Fibroblast of skin of right biceps (primary cell): ENCODE measurements around the gene INPP5E.

ENCODE experiments used
- DNase-seq: peaks from one replicate; pipeline ENCODE4 v3.0.0-alpha.2; 2013

The INPP5E gene

DNA sequence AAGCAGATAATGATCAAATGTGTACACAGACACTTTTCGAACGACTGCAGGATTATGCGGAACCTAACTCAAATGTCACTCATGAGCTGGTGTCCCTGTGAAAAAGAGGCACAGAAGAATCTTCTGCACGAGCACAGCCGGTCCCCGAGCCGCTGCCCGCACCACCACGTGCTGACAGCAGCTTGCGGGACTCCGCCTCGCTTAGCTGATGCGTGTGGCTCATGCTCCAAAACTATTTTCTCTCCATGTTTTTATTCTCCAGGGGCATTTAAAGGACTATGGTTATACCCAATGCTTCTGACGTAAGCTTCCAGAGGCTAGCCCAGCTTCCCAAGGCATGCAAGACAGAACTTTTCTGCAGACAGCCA, 33.7 kb upstream of the INPP5E start:
- no peak for DNase-seq

DNA sequence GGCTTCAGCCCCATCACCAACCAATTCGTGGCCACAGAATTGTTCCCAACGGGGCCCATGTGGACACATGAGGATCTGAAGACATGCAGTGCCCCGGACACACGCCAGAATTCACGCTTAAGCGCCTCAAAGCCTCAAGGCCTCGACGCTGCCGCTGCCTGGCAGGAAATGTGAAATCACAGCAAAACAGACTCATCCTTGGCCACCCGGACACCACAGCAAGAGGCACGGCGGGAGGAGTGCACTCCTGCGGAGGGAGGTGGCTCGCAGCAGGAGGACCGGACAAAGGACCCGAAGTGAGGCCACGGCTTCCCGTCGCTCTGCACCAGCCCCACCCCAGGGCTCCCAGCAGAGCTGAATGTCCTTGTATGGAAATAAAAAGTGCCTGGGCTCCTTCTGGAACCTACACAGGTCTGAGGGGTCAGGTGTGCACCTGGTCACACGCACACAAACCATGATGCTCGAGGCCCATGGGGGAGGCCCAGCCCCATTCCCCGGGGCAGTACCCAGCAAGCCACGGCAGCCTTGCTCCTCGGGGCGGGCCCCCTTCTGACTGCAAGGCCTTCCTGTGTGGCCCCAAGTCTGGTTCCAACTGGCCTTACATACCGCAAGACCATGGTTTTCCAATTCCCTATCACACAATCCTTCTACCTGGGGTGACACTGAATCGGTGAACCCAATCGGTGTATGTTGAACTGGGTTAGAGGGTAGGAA, 33.2 kb upstream of the INPP5E start:
- no peak for DNase-seq

DNA sequence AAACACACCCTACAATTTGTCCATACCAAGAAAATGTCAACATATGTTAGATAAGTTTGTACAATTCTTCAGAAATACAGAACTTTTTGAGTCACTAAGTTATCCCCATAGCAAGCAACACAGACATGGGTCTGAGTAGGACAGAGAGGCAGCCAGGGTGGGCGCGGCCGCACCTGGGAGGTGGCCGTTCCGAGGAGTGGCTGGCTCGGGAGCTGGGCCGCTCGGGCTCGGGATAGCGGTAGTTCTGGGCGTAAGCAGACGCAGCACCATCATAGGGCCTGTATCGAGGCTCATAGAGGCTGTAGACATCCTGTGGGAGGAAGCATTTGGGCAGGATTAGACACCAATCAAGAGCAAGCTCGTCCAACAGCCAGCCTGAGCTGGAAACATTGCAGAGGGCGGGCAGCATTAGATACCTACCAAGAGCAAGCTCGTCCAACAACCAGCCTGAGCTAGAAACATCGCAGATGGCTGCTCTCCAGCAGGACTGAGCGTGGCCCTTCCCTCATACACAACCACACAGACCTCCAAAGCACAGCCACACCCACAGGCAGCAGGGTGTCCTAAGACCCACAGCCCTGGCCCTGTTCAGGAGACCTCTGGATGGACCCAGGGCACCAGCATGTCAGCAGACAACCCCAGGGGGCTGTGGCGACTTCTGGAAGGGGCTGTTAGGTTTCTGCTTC, 32.3 kb upstream of the INPP5E start:
- DNase-seq = no peak

DNA sequence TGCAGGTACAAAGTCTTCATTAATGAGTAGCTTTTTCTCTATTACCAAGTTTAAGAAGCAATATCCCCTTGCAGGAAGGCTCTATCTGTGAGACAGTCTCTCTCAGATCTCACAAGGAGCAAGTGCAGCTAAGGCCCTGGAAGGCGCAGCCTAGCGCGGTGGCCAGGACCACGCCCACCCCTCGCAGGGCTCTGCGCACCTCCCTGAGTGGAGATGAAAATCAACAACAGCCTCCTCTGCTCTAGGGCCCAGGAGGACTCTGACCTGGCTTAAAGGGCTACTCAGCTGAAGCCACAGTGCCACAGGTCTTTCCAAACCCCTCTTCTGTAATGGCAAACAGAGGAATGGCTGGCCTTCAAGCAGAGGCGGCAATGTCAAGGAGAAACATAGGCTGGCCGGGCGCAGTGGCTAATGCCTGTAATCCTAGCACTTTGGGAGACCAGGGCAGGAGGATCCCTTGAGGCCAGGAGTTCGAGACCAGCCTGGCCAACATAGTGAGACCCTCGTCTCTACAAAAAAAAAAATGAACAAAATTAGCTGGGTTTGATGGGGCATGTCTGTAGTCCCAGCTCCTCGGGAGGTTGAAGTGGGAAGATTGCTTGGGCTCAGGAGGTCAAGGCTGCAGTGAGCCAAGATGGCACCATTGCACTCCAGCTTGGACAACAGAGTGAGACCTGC, 31.3 kb upstream of the INPP5E start:
- no peak for DNase-seq

DNA sequence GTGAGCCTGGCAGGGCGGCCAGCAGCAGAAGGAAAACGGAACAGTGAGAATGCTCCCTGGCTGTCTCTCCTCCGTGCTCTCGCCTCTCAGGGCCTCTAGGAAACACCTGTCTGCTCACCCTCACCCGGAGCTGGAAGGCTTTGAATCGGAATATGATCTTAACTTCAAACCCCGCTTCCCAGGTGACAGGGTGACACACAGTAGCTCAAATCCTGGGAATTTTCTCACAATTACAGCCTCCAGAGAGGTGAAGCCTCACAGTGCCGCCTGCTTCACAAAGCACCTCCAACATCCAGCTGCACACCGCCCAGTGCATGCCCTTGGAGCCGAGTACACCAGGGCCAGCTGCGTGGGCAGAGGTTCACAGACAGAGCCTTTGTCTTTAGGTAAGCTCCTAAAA, 30.7 kb upstream of the INPP5E start:
- DNase-seq = no peak

DNA sequence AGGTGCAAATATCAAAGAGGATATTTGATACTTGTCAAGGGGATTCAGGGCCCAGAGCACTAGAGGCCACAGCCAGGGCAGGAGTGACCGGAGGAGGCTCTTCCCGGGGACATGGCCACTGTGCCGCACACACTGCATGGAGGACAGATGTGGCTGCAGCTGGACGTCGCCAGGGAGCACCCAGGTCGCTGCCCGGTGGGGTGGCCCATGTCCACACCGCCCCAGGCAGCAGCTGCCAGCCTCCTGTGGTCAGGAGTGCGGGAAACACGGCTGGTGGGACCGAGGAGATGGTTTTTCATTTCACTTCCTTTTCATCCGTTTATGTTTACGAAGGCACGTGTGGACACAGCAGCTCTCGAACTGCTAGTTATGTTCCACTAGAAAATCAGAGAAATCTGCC, 28.1 kb upstream of the INPP5E start:
- no peak for DNase-seq

DNA sequence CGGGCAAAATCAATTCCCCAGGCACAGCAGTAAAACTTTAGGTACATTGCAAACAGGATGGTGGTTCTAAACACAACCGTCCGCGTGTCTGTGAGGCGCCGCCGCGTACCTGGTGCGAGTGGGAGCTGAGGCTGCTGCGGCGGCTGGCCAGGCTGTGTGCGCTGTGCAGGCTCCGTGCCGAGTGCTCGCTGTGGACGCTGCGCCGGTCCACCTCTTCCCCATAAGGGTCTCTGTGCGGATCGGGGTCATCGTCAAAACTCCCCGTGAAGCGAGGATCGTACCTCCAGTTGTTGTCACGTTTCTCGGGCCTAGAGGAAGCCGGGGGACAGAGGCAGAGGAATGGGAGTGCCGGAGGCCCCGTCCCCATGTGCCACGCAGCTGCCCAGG, 26.5 kb upstream of the INPP5E start:
- DNase-seq = no peak

DNA sequence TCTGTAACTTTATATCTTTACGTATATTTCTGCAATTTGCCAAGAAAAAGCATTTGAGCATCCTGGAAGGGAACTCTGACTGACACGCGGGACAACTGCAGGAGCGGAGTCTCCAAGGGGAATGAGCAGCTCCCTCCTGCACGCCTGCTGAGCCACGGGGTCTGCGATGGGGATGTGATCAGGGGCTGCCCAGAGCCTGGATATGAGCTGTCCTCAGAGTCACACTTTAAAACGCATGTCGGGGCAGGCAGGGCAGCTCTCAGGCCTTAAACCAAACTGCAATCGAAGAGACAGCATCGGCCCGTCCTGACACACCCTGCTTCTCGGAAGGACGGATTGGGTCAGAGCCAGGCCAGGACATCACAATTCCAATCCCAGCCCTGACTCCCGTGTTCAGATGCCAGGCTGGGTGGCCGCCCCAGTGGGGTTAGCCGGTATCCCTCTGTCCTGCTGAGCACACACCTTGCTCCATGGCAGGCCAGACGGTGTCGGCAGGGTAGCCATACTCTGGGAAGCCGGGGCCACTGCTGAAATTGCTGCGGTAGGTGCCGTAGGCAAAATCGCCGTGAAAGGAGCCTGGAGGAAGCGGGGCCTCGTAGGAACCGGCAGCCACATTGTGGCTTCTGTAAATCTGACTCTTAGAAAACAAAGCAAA, 26.0 kb upstream of the INPP5E start:
- DNase-seq = no peak

DNA sequence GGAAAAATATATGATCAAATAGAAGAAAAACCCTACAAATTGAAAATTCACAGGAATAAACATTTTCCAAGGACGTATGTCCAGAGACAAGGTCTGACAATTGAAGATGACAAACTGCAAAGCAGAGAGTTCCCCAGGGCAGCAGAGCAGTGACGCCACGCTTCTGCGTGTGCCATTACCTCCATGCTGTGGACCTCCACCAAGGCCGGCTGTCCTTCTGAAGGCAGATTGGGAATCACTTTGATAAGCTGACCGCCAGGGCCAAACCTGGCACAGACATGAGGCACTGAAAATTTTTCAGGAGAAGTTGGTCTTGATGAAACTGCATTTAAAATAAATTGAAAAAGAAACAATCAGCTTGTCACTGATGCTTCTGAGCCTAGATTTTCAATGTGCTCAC, 24.6 kb upstream of the INPP5E start:
- DNase-seq = no peak

DNA sequence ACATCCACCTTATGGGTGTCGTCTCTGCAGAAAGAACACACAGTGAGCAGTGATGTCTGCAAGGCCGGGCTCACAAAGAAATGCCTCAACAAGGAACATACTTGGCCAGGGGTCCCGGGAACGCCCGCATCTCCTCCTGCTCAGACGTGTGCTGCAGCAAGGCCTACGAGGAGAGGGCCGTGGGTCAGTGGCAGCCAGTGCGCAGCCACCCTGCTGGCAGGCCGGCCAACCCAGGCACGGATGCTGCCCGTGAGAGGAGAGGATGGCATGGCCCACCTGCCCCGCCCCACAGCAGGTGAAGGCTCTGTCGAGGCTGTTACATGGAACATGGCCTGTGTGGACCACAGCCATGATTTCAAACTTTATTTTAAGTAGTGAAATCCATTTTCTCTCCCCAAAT, 23.9 kb upstream of the INPP5E start:
- no peak for DNase-seq

DNA sequence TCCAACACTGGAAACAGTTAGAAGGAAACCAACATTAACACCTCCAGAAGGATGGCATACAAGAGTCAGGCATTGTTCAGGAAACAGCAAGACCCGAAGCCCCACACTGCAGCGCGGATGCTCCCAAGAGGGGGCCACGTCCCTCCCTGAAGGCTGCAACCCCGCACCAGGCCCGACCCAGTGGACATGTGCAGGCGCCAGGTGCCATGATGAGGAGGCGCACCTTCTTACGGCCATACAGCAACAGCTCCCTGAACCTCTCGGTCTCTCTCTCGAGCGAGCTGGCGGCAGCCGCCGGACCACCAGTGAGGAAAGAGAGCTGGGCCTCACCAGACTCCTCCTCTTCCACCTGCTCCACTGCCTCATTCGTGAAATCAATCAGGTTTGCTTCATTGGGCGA, 23.0 kb upstream of the INPP5E start:
- no peak for DNase-seq

DNA sequence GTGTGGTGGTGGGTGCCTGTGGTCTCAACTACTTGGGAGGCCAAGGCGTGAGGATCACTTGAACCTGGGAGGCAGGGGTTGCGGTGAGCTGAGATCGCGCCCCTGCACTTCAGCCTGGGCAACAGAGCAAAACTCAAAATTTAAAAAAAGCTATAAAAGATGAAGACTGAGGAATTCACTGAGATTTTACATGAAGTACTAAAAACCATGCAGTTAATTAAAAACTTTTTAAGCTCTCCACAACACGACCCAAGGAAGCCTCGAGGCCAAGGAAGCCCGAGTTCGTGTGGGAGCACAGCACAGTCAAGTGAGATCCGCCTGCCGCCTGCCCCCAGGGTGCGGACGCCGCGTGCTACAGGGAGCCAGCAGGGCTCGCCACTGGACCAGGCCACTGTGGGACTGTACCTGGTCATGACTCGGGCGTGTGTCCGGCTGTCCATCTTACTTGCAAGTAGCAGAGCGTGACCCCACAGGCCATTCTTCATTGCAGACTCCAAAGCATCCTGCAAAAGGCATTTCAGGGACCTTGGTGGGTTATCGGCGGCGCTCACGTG, 21.2 kb upstream of the INPP5E start:
- DNase-seq = no peak

DNA sequence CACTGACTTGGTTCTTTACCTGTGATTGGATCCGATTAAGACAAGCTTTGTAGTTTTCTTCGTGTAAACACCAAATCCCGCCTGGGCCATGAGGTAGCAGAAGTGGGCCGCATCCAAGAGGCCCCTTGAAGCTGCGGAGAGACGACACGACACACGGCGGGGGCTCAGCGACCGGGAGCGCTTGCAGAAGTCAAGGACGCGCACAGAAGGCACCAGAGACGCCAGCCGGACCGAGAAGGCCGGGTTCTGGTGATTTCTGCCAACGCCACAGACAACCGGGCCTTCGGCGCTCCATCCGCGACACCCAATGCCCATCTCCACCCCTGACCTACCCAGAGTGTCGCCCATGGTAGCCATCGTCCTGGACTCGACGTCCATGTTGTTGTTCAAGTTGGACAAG, 19.8 kb upstream of the INPP5E start:
- DNase-seq = no peak

DNA sequence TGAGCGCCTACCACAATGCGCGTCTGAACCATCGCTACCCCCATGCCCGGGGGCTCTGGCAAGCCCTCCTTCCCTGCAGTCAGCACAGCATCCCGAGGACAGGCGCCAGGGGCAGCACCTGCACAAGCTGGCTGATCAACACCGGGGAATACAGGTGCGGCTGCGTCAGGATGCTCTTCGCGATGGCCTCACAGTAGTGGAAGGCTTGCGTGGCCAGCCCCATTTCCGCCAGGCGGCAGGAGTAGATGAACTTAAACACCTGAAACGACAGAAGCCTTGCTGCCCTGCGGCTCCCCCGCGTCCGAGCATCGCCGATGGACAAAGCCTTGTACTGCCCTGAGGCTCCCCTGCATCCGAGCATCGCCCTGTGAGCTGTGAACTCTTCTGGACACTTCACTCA, 17.7 kb upstream of the INPP5E start:
- DNase-seq = no peak

DNA sequence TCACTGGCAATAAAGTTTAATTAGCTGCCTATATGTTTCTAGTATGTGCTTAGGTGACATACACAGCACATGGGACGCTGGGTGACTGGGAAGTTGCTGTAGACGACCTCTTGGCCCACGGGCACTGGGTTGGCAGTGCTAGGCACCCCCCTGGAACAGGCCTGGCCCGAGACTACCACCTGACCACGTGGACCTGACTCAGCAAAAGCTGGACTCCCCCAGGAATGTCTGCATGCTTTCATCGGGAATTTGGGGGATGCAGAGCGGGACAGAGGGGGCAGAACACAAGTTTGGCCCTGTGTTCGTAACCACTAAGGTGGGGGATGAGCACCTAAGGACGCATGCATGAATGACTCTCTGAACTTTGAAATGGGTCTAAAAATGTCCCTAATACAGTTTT, 16.6 kb upstream of the INPP5E start:
- no peak for DNase-seq

DNA sequence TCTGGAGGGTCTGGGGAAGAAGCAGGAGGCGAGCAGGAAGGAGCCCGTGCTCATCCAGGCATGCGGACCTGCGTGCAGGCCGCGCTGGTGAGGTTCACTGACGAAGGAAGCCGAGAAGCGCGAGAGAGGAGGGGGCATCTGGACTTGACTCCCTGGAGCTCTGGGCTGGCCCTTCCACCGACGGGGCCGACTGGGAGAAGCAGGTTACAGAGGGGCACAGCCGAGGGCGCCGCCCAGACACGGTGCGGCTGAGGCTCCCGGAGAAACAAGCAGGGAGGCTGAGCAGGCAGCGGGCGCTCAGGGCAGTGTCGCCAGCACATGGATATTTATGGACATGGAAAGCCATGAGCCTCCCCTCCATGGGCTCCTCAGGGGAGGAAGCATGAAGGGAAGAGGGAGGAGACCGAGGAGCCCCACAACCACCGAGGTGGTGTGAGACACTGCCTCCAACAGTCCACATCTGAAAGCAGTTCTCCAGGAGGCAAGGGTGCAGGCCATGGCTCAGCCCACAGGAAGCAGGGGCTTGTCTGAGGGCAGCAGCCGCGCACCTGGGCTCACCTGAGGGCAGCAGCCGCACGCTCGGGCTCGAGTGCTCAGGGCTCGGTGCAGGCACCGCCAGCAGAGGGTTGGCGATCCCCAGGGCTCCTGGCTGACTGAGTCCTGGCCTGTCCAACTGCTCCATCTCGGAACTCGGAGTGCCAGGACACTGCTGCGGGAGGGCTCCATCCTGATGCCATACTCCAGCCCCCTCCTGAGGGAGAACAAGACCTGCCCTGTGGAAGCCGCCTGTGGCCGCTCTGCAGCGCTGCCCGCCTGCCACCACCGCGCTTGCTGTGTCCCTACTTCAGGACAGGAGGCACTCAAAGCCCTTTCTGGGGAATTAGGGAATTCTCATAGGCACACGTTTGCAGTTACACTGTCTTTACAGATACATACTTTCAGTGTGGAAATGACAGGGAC, 15.7 kb upstream of the INPP5E start:
- no peak for DNase-seq

DNA sequence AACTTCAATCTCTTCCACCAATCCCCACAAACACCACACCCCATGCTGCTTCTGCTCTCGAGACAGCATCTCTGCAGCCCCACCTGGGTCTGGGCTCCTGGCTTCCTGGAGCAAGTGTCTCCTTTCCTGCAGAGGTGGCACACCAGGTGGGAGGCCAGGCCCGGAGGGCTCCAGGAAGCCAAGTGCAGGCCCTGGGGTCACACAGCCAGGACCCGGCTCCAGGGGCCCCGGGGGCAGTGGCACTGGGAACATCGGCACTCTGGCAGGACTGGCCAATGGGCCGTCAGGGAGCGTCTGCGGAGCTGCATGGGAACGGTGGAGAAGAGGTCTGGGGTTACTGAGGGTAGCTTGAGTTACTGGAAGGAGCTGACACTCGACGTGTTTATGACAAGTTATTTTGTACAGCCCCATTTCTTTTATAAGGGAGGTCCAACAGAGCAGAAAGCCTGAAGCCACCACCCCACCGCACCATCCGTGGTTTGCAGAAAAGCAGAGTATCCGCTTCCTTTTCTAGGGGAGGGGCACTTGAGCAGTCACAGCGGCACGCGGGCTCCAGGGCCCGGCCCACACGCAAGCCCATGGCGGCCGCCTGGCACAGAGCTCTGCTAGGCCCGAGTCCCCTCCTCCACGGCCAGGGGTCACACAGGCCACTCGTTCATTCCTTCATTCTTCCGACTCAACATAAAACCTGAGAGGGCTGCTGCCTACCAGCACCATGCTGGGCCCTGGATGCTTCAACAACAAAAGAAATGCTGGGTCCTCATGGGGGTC, 14.6 kb upstream of the INPP5E start:
- no peak for DNase-seq

DNA sequence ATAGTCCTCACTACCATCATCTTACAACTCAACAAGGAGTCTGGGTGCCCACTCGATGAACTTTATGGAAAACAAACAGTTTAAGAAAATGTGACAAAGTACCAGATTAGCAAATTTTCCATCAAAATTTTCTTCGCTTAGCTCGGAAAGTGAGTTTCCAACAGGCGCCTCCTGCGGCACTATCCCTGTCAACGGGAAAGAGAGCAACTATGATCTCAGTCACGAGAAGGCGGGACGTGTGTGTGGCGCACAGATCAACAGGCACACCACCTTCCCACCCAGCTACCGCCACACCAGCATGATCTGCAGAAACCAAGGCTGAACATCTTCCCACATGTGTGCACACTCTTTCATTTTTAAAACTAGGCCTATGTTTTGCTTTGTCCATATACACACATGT, 13.7 kb upstream of the INPP5E start:
- no peak for DNase-seq

DNA sequence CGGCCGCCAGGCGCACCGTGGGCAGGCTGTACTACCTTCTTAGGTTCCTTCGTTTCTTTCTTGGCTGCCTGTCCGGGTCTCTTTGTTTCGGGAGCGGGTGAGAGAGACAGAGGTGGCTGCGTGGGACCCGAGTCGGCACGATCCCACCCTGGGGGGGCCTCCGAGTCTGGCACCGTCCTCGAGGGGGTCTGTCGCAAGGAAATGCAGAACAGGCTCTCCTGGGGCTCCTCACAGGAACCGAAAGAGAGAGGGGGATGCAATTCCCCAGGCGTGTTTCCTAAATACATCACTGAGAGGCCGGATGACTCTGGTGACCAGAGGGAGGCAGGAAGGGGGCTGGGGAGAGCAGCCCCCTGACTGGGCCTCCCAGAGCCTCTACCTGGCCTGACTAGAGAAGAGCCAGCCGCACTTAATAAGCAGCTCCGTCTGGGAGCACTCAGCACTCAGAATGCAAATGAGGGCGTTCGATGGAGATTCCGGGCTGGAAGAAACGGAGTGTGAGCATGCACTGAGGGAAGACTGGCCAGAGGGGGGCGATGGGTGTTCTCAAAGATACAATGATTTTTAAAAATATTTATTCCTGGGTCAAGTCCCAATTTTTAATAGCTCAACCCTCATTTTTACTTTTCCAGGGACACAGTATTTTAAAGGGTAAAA, 11.7 kb upstream of the INPP5E start:
- no peak for DNase-seq

DNA sequence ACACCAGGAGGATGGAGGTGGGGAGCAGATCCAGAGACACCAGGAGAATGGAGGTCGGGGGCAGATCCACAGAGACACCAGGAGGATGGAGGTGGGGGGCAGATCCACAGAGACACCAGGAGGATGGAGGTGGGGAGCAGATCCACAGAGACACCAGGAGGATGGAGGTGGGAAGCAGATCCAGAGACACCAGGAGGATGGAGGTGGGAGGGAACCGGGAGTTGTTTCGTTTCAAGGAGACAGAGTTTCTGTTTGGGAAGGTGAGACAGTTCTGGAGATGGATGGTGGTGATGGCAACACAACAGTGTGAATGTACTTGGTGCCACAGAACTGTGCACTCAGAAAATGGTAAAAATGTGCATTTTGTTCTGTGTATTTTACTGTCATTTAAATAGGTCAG, 9.0 kb upstream of the INPP5E start:
- DNase-seq = no peak

DNA sequence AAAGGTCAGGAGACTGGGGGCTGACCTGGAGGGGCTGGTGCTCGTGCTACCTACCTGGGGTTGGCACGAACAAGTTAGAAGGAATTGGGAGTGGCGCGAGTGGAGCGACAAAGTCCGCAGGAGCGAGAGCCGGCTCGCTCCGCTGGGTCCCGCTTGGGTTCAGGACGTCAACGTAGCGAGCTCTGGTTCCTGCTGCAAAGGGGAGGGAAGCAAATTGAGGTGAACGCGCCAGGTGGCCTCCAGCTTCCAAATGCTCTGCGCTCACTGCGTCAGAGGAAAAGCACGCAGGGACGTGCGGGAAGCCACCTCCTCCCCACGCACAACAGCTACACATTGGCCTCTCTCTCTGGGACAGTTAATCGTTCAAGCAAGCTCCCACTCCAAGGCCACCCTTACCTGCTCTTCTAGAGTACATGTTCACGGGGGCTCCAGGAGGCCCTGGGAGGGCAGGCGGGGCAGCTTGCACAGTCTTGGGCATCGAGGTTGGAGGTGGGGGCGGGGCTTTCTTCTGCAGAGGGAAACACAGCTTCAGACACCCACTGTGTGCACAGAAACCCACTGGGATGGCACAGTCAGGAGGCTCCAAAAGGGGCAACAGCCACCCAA, 7.6 kb upstream of the INPP5E start:
- no peak for DNase-seq
